B cell (primary cell): ENCODE results near the gene FBXO48. TPM values are rescaled to one million over a fixed set of nuclear protein-coding genes. Genes with fewer than 3 reads are reported as not detected.

Source experiments
- ATAC-seq: fragments of 200-7000 bp; cut with Tn5 transposase; one replicate; pipeline ENCODE4 v1.10.0; 2021; ENCODE audit warnings: low read depth, mild to moderate bottlenecking, moderate number of reproducible peaks, moderate library complexity
- CTCF ChIA-PET: fragments of 350-600 bp; sonication (Branson Sonifier 250); formaldehyde crosslinking; loops from one replicate; lab custom pipeline; 2021; ENCODE audit warnings: antibody characterized with exemption, inconsistent platforms; lab: Charles Lee
- POLR2A ChIA-PET: fragments of 350-600 bp; sonication (Branson Sonifier 250); formaldehyde crosslinking; loops from one replicate; lab custom pipeline; 2021; ENCODE audit warnings: antibody characterized with exemption; lab: Charles Lee
- DNase-seq: peaks from one replicate; pipeline ENCODE4 v3.0.0; 2013
- H2AFZ ChIP-seq: 2 replicates; pipeline ENCODE4 v1.6.1; 2012; ENCODE audit warnings: mild to moderate bottlenecking, low read depth, low read length; ENCODE audit not compliant: insufficient read depth, poor library complexity, severe bottlenecking
- H3K27ac ChIP-seq, 2 donors: 1 replicate in 1 of 2; 2 replicates in 1 of 2; pipeline ENCODE4 v1.5.1; 2012 to 2013; ENCODE audit warnings: low read length in 2 of 2, mild to moderate bottlenecking in 2 of 2, moderate library complexity in 1 of 2
- H3K27me3 ChIP-seq, 4 experiments: fragments of 200-600 bp in 1 of 4; sonication (generic) in 1 of 4; replicated peaks in 1 of 4; 1 replicate in 2 of 4; 2 replicates in 2 of 4; pipeline versions ENCODE4 v1.6.1 to v1.7.0; 2013 to 2016; ENCODE audit warnings: low read length in 3 of 4, mild to moderate bottlenecking in 2 of 4, mixed read lengths in 1 of 4, moderate library complexity in 1 of 4; ENCODE audit not compliant: insufficient read depth in 4 of 4, control insufficient read depth in 3 of 4; ENCODE audit errors: control extremely low read depth in 1 of 4
- H3K36me3 ChIP-seq, 2 experiments: replicated peaks in 1 of 2; 1 replicate in 1 of 2; 2 replicates in 1 of 2; pipeline versions ENCODE4 v1.6.1 to v1.7.1; 2013; ENCODE audit warnings: low read length in 1 of 2; ENCODE audit not compliant: insufficient read depth in 2 of 2, control insufficient read depth in 1 of 2; ENCODE audit errors: control extremely low read depth in 1 of 2, extremely low read depth in 1 of 2
- H3K4me1 ChIP-seq, 2 donors: fragments of 200-600 bp in 1 of 2; sonication (generic) in 1 of 2; 1 replicate in 1 of 2; 2 replicates in 1 of 2; pipeline versions ENCODE4 v1.5.1 to v1.6.1; 2013 to 2017; ENCODE audit warnings: low read length in 2 of 2; ENCODE audit not compliant: control insufficient read depth in 2 of 2, insufficient read depth in 2 of 2
- H3K4me2 ChIP-seq: replicated peaks from 2 replicates; pipeline ENCODE3; 2012; ENCODE audit warnings: mild to moderate bottlenecking, low read depth, low read length; ENCODE audit not compliant: poor library complexity, severe bottlenecking
- H3K4me3 ChIP-seq, 5 experiments: fragments of 200-600 bp in 1 of 5; sonication (generic) in 1 of 5; 1 replicate in 3 of 5; 2 replicates in 2 of 5; pipeline versions ENCODE4 v1.5.1 to v1.7.0; 2011 to 2016; ENCODE audit warnings: low read length in 4 of 5, mild to moderate bottlenecking in 4 of 5, low read depth in 2 of 5, control low read depth in 1 of 5, moderate library complexity in 1 of 5; ENCODE audit not compliant: insufficient read depth in 1 of 5; ENCODE audit errors: control extremely low read depth in 1 of 5, extremely low read depth in 1 of 5
- H3K79me2 ChIP-seq: fragments of 200-600 bp; sonication (generic); one replicate; pipeline ENCODE4 v1.6.0; 2016; ENCODE audit warnings: low read length; ENCODE audit not compliant: control insufficient read depth, insufficient read depth
- H3K9ac ChIP-seq: fragments of 200-600 bp; sonication (generic); 2 replicates; pipeline ENCODE4 v1.6.1; 2017; ENCODE audit warnings: mild to moderate bottlenecking, low read length, moderate library complexity
- H3K9me3 ChIP-seq, 3 donors: one replicate each; pipeline versions ENCODE4 v1.6.1 to v1.7.1; 2013; ENCODE audit warnings: low read length in 2 of 3; ENCODE audit not compliant: control insufficient read depth in 2 of 3, insufficient read depth in 1 of 3; ENCODE audit errors: control extremely low read depth in 1 of 3
- H4K20me1 ChIP-seq: 2 replicates; pipeline ENCODE4 v1.6.0; 2012; ENCODE audit warnings: mild to moderate bottlenecking, low read length; ENCODE audit not compliant: insufficient read depth, control insufficient read depth, poor library complexity, severe bottlenecking
- H3K27ac Mint-ChIP-seq: one replicate; pipeline ENCODE4 v1.8.0; 2021; ENCODE audit warnings: mixed read lengths
- H3K27me3 Mint-ChIP-seq: one replicate; pipeline ENCODE4 v1.8.0; 2021; ENCODE audit warnings: mixed read lengths
- H3K4me1 Mint-ChIP-seq: one replicate; pipeline ENCODE4 v1.8.0; 2021; ENCODE audit warnings: mixed read lengths
- H3K4me3 Mint-ChIP-seq: one replicate; pipeline ENCODE4 v1.8.0; 2021; ENCODE audit warnings: mixed read lengths
- H3K9me3 Mint-ChIP-seq: one replicate; pipeline ENCODE4 v1.8.0; 2022; ENCODE audit warnings: mixed read lengths; ENCODE audit not compliant: insufficient read depth
- CTCF ChIP-seq: fragments of 200-600 bp; IDR thresholded peaks from one replicate; pipeline ENCODE4 v1.8.0; 2022; ENCODE audit warnings: antibody characterized with exemption, mild to moderate bottlenecking
- EZH2 ChIP-seq: IDR thresholded peaks from 2 replicates; pipeline ENCODE4 v1.6.1; 2012; ENCODE audit warnings: borderline replicate concordance, low read depth, mild to moderate bottlenecking, moderate library complexity, low read length; ENCODE audit not compliant: insufficient read depth, poor library complexity, severe bottlenecking
- WGBS: methylation state at CpG from one replicate; pipeline ENCODE4 v1.1.5; 2013; ENCODE audit warnings: missing lambda C conversion rate; ENCODE audit not compliant: insufficient coverage; 5-methylcytosine and 5-hydroxymethylcytosine counted together
- intact Hi-C: fragments of 100-400 bp; cut with micrococcal nuclease; formaldehyde crosslinking; loops from one replicate; pipeline ENCODE4 v1.10.0; 2022
- polyA plus RNA-seq: library from polyadenylated mRNA; depleted of rRNA; stranded (reverse); fragments of >200 nt; gene quantifications from 2 replicates; pipeline ENCODE4 v1.2.3, GENCODE V29; 2012
- total RNA-seq, 2 donors: library from RNA; stranded (reverse); fragments of 120-200 nt in 1 of 2; gene quantifications; 1 replicate in 1 of 2; 2 replicates in 1 of 2; pipeline versions ENCODE4 v1.2.3 to v1.2.4, GENCODE V29; 2013 to 2022

The FBXO48 gene
- total and polyA plus RNA-seq, 2 donors (not counting 1 experiment from before 2014, with no cell fraction given) = 1.5 to 3.2 TPM

GRCh38 chr2:68416081-68416675 lies 50.9 kb downstream of the FBXO48 start:
- no peaks in the 10 kb centered on the region for H3K9me3 Mint-ChIP-seq
- H3K4me1 Mint-ChIP-seq = peaks cover 96% of the 10 kb centered on the region
- H3K4me3 Mint-ChIP-seq = no peak overlapping the region
- Histone ChIP-seq H3K79me2 (no peaks in the 10 kb centered on the region), H3K9ac (no peak overlapping the region), H4K20me1 (no peaks in the 10 kb centered on the region), H3K4me3 (no peak overlapping the region), H3K36me3 (no peaks in the 10 kb centered on the region), H3K4me2 (no peak overlapping the region), H2AFZ (no peak overlapping the region), H3K4me1 (peaks cover 85 to 90% of the 10 kb centered on the region in 2 donors), H3K9me3 (no peaks in the 10 kb centered on the region), H3K27ac (no peak overlapping the region), H3K27me3 (no peaks in the 10 kb centered on the region)
- no peak for DNase-seq
- intact Hi-C loops = no loop called here
- ATAC-seq = no peak
- 99% methylated on average over 7 of the region's 9 CpGs for WGBS
- H3K27ac Mint-ChIP-seq = no peak overlapping the region
- ChIA-PET POLR2A (interaction anchor here (1.1 to 1.4 kb wide), 2 partner anchors 13 to 23 kb away, joined by 4 read pairs; no protein-coding TSS in a partner anchor), CTCF (interaction anchor here (0.9 to 5.3 kb wide), 5 partner anchors 12 to 53 kb away, joined by 3 to 30 read pairs (median 4); no protein-coding TSS in a partner anchor)
- no peaks in the 10 kb centered on the region for H3K27me3 Mint-ChIP-seq
- TF ChIP-seq EZH2 (no peak), CTCF (no peak)

GRCh38 chr2:68415521-68415920 lies 51.6 kb downstream of the FBXO48 start:
- TF ChIP-seq CTCF (no peak), EZH2 (no peak)
- Mint-ChIP-seq H3K9me3 (no peaks in the 10 kb centered on the region), H3K27ac (no peak overlapping the region), H3K4me1 (peaks cover 95% of the 10 kb centered on the region), H3K4me3 (no peak overlapping the region), H3K27me3 (no peaks in the 10 kb centered on the region)
- no peak for DNase-seq
- no peak for ATAC-seq
- no peak overlapping the region for H3K27ac ChIP-seq
- no peaks in the 10 kb centered on the region for H3K36me3 ChIP-seq
- intact Hi-C loops = no loop called here
- H4K20me1 ChIP-seq = no peaks in the 10 kb centered on the region
- H3K4me2 ChIP-seq = no peak overlapping the region
- H3K9me3 ChIP-seq = no peaks in the 10 kb centered on the region
- CTCF ChIA-PET = interaction anchor here (0.9 to 5.3 kb wide), 6 partner anchors 11 to 53 kb away, joined by 3 to 30 read pairs (median 4); no protein-coding TSS in a partner anchor
- H3K79me2 ChIP-seq = no peaks in the 10 kb centered on the region
- H3K27me3 ChIP-seq = no peaks in the 10 kb centered on the region
- H3K4me3 ChIP-seq = no peak overlapping the region
- no peak overlapping the region for H2AFZ ChIP-seq
- H3K4me1 ChIP-seq = peaks cover 84 to 90% of the 10 kb centered on the region in 2 donors
- POLR2A ChIA-PET = interaction anchor here (0.5 kb wide), 1 partner anchor 1411 kb away, joined by 4 read pairs; no protein-coding TSS in a partner anchor
- H3K9ac ChIP-seq = no peak overlapping the region
